Breast epithelium (tissue), 3 donors: ENCODE measurements around the gene SYT4.

Source experiments
- POLR2A ChIP-seq: fragments of 450-650 bp; IDR thresholded peaks from one replicate; pipeline ENCODE4 v1.6.1; 2016; ENCODE audit warnings: antibody characterized with exemption, mild to moderate bottlenecking, moderate library complexity
- POLR2AphosphoS5 ChIP-seq, 3 donors: sonication (generic); formaldehyde crosslinking; IDR thresholded peaks; one replicate each; pipeline ENCODE4 v1.6.1; 2017; ENCODE audit warnings: antibody characterized with exemption in 3 of 3
- TF ChIP-seq, protein P1 (sequence below), 3 donors: fragments of 450-650 bp; IDR thresholded peaks; one replicate each; pipeline ENCODE4 v1.5.1; 2016 to 2017; ENCODE audit warnings: antibody characterized with exemption in 3 of 3, mild to moderate bottlenecking in 3 of 3, moderate library complexity in 3 of 3

DNA sequence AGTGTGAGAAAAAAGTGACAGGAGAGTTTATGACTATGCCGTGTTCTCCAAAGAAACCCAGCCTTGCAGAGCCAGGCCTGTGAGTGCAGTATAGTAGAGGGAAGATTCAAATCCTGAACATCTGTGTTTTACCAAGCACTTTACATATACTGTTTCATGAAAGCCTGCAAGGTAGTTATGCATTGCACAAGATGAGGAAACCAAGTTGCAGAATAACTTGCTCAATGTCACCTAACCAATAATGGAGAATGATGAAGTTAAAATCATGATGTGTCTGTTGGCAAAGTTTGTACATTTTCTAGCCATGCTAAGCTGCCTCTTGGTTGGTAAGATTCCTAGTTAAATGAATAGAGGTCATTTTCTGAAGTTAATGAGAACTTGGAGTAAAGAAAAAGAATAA, 29.3 kb downstream of the SYT4 start:
- TF ChIP-seq, protein P1, sequence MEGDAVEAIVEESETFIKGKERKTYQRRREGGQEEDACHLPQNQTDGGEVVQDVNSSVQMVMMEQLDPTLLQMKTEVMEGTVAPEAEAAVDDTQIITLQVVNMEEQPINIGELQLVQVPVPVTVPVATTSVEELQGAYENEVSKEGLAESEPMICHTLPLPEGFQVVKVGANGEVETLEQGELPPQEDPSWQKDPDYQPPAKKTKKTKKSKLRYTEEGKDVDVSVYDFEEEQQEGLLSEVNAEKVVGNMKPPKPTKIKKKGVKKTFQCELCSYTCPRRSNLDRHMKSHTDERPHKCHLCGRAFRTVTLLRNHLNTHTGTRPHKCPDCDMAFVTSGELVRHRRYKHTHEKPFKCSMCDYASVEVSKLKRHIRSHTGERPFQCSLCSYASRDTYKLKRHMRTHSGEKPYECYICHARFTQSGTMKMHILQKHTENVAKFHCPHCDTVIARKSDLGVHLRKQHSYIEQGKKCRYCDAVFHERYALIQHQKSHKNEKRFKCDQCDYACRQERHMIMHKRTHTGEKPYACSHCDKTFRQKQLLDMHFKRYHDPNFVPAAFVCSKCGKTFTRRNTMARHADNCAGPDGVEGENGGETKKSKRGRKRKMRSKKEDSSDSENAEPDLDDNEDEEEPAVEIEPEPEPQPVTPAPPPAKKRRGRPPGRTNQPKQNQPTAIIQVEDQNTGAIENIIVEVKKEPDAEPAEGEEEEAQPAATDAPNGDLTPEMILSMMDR (IDR thresholded peaks at IDR 0.05): no peak
- TF ChIP-seq POLR2A (no peak), POLR2AphosphoS5 (IDR thresholded peaks at IDR 0.05) (no peak)
